ENCODE data around the gene TEAD1.

- TF ChIP-seq POLR2AphosphoS5 (IDR thresholded peaks at IDR 0.05): no peak
- TF ChIP-seq CTCF (IDR thresholded peaks at IDR 0.05; ENCODE audit: poor library complexity, severe bottlenecking): no peak
Observed at GRCh38 chr11:12790861-12791616, 116.8 kb downstream of the TEAD1 start.

Measured in neural cell (in vitro differentiated cells).